ENCODE measurements around the gene TSPAN14.

DNA sequence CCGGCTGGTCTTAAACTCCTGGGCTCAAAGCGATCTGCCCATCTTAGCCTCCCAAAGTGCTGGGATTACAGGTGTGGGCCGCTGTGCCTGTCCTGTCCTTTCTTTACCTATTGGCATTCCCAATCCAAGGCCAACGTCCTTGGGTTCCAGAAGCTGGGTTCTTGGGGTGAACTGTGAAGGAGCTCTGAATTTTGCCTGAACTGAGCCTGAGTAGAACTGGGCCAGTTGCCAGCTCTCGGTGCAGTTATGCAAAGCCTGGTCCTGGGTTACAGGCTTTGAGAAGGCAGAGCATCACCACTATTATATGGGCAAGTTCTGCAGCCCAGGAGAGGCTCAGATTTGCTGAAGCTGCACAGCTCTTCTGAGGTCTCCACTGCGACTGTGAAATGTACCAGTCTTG lies 59.0 kb downstream of the TSPAN14 start:
- TF ChIP-seq POLR2AphosphoS5 (IDR thresholded peaks at IDR 0.05) (no peak), POLR2A (IDR thresholded peaks at IDR 0.05; ENCODE audit: low read depth) (no peak)
- TF ChIP-seq, protein P1, sequence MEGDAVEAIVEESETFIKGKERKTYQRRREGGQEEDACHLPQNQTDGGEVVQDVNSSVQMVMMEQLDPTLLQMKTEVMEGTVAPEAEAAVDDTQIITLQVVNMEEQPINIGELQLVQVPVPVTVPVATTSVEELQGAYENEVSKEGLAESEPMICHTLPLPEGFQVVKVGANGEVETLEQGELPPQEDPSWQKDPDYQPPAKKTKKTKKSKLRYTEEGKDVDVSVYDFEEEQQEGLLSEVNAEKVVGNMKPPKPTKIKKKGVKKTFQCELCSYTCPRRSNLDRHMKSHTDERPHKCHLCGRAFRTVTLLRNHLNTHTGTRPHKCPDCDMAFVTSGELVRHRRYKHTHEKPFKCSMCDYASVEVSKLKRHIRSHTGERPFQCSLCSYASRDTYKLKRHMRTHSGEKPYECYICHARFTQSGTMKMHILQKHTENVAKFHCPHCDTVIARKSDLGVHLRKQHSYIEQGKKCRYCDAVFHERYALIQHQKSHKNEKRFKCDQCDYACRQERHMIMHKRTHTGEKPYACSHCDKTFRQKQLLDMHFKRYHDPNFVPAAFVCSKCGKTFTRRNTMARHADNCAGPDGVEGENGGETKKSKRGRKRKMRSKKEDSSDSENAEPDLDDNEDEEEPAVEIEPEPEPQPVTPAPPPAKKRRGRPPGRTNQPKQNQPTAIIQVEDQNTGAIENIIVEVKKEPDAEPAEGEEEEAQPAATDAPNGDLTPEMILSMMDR (IDR thresholded peaks at IDR 0.05) = no peak

Data from esophagus muscularis mucosa (tissue), 3 donors.